ENCODE results near the gene LRP8. TPM values are rescaled to one million over a fixed set of nuclear protein-coding genes. Genes with fewer than 3 reads are reported as not detected.

LRP8 gene
- total RNA-seq, 1 experiment from 2014 or later: 56.3 TPM

DNA sequence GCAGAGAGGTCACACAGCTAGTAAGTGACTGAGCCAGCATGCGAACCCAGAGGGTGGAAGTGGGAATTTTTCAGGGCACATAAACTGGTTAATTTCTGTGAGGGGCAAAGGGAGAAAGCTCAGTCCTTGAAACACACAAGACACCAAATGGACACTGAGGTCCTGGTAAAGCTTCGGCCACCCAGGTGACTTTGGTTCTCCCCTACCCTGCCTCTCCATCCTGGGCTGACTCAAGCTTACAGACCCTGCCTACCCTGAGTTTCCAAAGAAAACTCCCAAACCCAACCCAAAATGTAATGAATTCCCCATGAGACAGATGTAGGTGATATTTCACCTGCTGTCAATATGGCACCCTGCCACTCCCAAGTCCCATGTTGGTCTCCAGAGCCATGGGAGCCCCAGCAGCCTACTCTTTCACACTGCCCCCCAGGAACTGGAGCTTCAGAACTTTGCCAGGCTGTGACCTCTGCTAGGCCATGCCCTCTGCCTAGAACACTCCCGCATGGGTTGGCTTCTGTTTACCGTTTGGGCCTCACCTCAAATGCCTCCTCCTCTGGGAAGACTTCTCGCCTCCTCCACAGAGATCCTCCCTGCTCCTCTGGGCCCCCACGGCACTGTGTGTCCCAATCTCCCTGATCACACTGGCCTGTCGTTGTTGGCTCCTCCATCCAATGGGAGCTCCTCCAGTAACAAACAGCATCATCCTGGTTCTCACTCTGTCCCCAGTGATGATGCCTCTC, 3.7 kb upstream of the LRP8 start:
- no peaks in the 10 kb centered on the region for H3K9me3 ChIP-seq (ENCODE audit: control insufficient read depth in 1 of 2, insufficient read depth in 1 of 2, low read depth in 1 of 2, low read length in 2 of 2)
- ChIA-PET RAD21 (ENCODE audit: low non-redundant PET in 1 of 2, low total read pairs in 2 of 2, uncharacterized antibody in 2 of 2, unreplicated experiment in 2 of 2) (no interaction called here), CTCF (no interaction called here), POLR2A (no interaction called here)
- H3K79me2 ChIP-seq (ENCODE audit: insufficient read depth, low read length): peaks cover 8% of the 10 kb centered on the region; the same call in 1 of the 2 replicates
- H3K4me2 ChIP-seq (ENCODE audit: low read length): no peak overlapping the region
- no peaks in the 10 kb centered on the region for H4K20me1 ChIP-seq (ENCODE audit: insufficient read depth)
- BruUV-seq (replicated peaks): no TSS peak
- H3K36me3 ChIP-seq (ENCODE audit: control insufficient read depth in 1 of 2, insufficient read depth in 2 of 2, low read length in 2 of 2): no peaks in the 10 kb centered on the region; a peak in 1 of 4 replicates
- ATAC-seq: no peak
- no peak overlapping the region for H2AFZ ChIP-seq (ENCODE audit: low read depth, low read length, poor library complexity, severe bottlenecking)
- H3K9me2 ChIP-seq (ENCODE audit: insufficient read depth): no peaks in the 10 kb centered on the region
- no peak for DNase-seq (ENCODE audit: low read depth, low spot score)
- no peak overlapping the region for H3K9ac ChIP-seq (ENCODE audit: low read length)
- H3K27ac ChIP-seq (ENCODE audit: low read depth, low read length): no peak overlapping the region
- TF ChIP-seq, protein P1, sequence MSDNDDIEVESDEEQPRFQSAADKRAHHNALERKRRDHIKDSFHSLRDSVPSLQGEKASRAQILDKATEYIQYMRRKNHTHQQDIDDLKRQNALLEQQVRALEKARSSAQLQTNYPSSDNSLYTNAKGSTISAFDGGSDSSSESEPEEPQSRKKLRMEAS (IDR thresholded peaks at IDR 0.05): no peak
- TF ChIP-seq SRF (IDR thresholded peaks at IDR 0.05; ENCODE audit: low read depth) (no peak), CBX3 (IDR thresholded peaks at IDR 0.05; ENCODE audit: low read depth) (no peak), EZH2 (IDR thresholded peaks at IDR 0.05) (no peak)
- intact Hi-C loops (cut with micrococcal nuclease): no loop called here
- no peak overlapping the region for H3K4me3 ChIP-seq (replicated peaks in 1 of 2; ENCODE audit: low read depth in 1 of 2, low read length in 2 of 2)
- H3K27me3 ChIP-seq (ENCODE audit: insufficient read depth, low read length): no peaks in the 10 kb centered on the region
- peaks cover 0 to 8% of the 10 kb centered on the region in 2 experiments; a peak in 2 of 4 replicates for H3K4me1 ChIP-seq (ENCODE audit: control insufficient read depth in 1 of 2, insufficient read depth in 2 of 2, low read length in 2 of 2)

DNA sequence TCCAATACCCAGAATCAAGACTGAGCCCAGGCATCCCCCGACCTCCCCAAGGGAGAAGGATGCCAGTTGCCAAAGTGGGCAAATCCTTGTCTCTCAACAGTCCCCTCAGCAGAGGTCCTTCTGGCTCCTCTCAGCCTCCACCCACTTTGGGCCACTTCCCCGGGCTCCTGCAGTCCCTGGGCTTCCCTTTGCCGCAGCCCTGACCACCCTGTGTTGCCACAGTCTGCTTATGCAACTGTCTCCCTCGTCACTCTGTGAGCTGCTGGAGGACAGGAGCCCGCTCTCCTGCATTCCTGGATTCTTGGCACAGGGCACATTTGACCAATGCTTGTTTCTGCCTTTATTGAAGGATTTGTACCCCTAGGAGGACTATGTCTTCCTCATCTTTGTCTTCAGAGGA, 2.9 kb upstream of the LRP8 start:
- DNase-seq (ENCODE audit: low read depth, low spot score) (no peak), ATAC-seq (no peak)
- no peak for TF ChIP-seq EGR1 (IDR thresholded peaks at IDR 0.05; ENCODE audit: low read depth)
- TF ChIP-seq ZNF274 (IDR thresholded peaks at IDR 0.05; ENCODE audit: low read depth, low read length): no peak
- TF ChIP-seq, protein P2, sequence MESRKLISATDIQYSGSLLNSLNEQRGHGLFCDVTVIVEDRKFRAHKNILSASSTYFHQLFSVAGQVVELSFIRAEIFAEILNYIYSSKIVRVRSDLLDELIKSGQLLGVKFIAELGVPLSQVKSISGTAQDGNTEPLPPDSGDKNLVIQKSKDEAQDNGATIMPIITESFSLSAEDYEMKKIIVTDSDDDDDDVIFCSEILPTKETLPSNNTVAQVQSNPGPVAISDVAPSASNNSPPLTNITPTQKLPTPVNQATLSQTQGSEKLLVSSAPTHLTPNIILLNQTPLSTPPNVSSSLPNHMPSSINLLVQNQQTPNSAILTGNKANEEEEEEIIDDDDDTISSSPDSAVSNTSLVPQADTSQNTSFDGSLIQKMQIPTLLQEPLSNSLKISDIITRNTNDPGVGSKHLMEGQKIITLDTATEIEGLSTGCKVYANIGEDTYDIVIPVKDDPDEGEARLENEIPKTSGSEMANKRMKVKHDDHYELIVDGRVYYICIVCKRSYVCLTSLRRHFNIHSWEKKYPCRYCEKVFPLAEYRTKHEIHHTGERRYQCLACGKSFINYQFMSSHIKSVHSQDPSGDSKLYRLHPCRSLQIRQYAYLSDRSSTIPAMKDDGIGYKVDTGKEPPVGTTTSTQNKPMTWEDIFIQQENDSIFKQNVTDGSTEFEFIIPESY (IDR thresholded peaks at IDR 0.05; ENCODE audit: extremely low read depth, insufficient replicate concordance, low read length): no peak
- no peak for TF ChIP-seq POLR2AphosphoS5 (IDR thresholded peaks at IDR 0.05; ENCODE audit: low read depth, low read length)
- TF ChIP-seq ZFX (IDR thresholded peaks at IDR 0.05): no peak
- TF ChIP-seq SP1 (IDR thresholded peaks at IDR 0.05; ENCODE audit: low read depth): no peak
- TF ChIP-seq SRF (IDR thresholded peaks at IDR 0.05; ENCODE audit: low read depth): no peak
- TF ChIP-seq TCF7L2 (IDR thresholded peaks at IDR 0.05; ENCODE audit: borderline replicate concordance, extremely low read depth, insufficient read depth, insufficient read length): no peak
- TF ChIP-seq EZH2phosphoT487 (IDR thresholded peaks at IDR 0.05; ENCODE audit: borderline replicate concordance): no peak
- TF ChIP-seq, protein P3, sequence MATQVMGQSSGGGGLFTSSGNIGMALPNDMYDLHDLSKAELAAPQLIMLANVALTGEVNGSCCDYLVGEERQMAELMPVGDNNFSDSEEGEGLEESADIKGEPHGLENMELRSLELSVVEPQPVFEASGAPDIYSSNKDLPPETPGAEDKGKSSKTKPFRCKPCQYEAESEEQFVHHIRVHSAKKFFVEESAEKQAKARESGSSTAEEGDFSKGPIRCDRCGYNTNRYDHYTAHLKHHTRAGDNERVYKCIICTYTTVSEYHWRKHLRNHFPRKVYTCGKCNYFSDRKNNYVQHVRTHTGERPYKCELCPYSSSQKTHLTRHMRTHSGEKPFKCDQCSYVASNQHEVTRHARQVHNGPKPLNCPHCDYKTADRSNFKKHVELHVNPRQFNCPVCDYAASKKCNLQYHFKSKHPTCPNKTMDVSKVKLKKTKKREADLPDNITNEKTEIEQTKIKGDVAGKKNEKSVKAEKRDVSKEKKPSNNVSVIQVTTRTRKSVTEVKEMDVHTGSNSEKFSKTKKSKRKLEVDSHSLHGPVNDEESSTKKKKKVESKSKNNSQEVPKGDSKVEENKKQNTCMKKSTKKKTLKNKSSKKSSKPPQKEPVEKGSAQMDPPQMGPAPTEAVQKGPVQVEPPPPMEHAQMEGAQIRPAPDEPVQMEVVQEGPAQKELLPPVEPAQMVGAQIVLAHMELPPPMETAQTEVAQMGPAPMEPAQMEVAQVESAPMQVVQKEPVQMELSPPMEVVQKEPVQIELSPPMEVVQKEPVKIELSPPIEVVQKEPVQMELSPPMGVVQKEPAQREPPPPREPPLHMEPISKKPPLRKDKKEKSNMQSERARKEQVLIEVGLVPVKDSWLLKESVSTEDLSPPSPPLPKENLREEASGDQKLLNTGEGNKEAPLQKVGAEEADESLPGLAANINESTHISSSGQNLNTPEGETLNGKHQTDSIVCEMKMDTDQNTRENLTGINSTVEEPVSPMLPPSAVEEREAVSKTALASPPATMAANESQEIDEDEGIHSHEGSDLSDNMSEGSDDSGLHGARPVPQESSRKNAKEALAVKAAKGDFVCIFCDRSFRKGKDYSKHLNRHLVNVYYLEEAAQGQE (IDR thresholded peaks at IDR 0.05; ENCODE audit: low read depth): no peak
- TF ChIP-seq SIN3A (IDR thresholded peaks at IDR 0.05; ENCODE audit: low read depth): no peak
- no peak for TF ChIP-seq FOSL1 (IDR thresholded peaks at IDR 0.05; ENCODE audit: low read depth)
- TF ChIP-seq EZH2 (IDR thresholded peaks at IDR 0.05): no peak
- no peak for TF ChIP-seq CEBPB (IDR thresholded peaks at IDR 0.05; ENCODE audit: low read depth)

More for the DNA sequence above, 2.9 kb upstream of the LRP8 start:
- ChIA-PET RAD21 (ENCODE audit: low non-redundant PET in 1 of 2, low total read pairs in 2 of 2, uncharacterized antibody in 2 of 2, unreplicated experiment in 2 of 2) (no interaction called here), POLR2A (no interaction called here), CTCF (no interaction called here)
- no peaks in the 10 kb centered on the region for H3K36me3 ChIP-seq (ENCODE audit: control insufficient read depth in 1 of 2, insufficient read depth in 2 of 2, low read length in 2 of 2)
- no peak overlapping the region for H3K4me3 ChIP-seq (replicated peaks in 1 of 2; ENCODE audit: low read depth in 1 of 2, low read length in 2 of 2)
- BruUV-seq (replicated peaks): no TSS peak
- intact Hi-C loops (cut with micrococcal nuclease): no loop called here
- no peaks in the 10 kb centered on the region for H3K9me2 ChIP-seq (ENCODE audit: insufficient read depth)
- no peaks in the 10 kb centered on the region for H3K27me3 ChIP-seq (ENCODE audit: insufficient read depth, low read length)
- H3K4me2 ChIP-seq (ENCODE audit: low read length): no peak overlapping the region
- no peaks in the 10 kb centered on the region for H3K9me3 ChIP-seq (ENCODE audit: control insufficient read depth in 1 of 2, insufficient read depth in 1 of 2, low read depth in 1 of 2, low read length in 2 of 2)
- H3K4me1 ChIP-seq (ENCODE audit: control insufficient read depth in 1 of 2, insufficient read depth in 2 of 2, low read length in 2 of 2): peaks cover 0 to 14% of the 10 kb centered on the region in 2 experiments; a peak in 2 of 4 replicates
- no peak overlapping the region for H3K27ac ChIP-seq (ENCODE audit: low read depth, low read length)
- H4K20me1 ChIP-seq (ENCODE audit: insufficient read depth): no peaks in the 10 kb centered on the region
- H2AFZ ChIP-seq (ENCODE audit: low read depth, low read length, poor library complexity, severe bottlenecking): no peak overlapping the region
- H3K79me2 ChIP-seq (ENCODE audit: insufficient read depth, low read length): peaks cover 9% of the 10 kb centered on the region
- no peak overlapping the region for H3K9ac ChIP-seq (ENCODE audit: low read length)
